ENCODE data around the gene HK1.
"Not testable (repeated sequence)": the region's sequence is repeated elsewhere in the genome, so short reads cannot be mapped to it uniquely, and the experiment has no call there.

The HK1 gene

GRCh38 chr10:69428165-69428564, 149.9 kb downstream of the HK1 start:
- no peak for DNase-seq

- DNase-seq, result no peak
These were observed 155.9 kb downstream of the HK1 start for GRCh38 chr10:69434169-69434568.

- DNase-seq, result no peak
These were observed 156.6 kb downstream of the HK1 start for GRCh38 chr10:69434926-69435325.

GRCh38 chr10:69435966-69436520, 157.7 kb downstream of the HK1 start:
- no peak for DNase-seq

GRCh38 chr10:69437321-69438259, 159.3 kb downstream of the HK1 start:
- no peak for DNase-seq

GRCh38 chr10:69438536-69439349, 160.4 kb downstream of the HK1 start:
- DNase-seq, result no peak

- no peak for DNase-seq
These were observed 161.0 kb downstream of the HK1 start for GRCh38 chr10:69439350-69439739.

GRCh38 chr10:69439813-69440506, 161.7 kb downstream of the HK1 start:
- DNase-seq, result no peak

GRCh38 chr10:69443354-69443753, 165.1 kb downstream of the HK1 start:
- no peak for DNase-seq

GRCh38 chr10:69445041-69445440, 166.7 kb downstream of the HK1 start:
- no peak for DNase-seq

- no peak for DNase-seq
These were observed 167.9 kb downstream of the HK1 start for GRCh38 chr10:69446229-69446628.

GRCh38 chr10:69446650-69447151, 168.4 kb downstream of the HK1 start:
- no peak for DNase-seq

GRCh38 chr10:69449841-69450240, 171.5 kb downstream of the HK1 start:
- peak in 1 of 4 experiments; percentile 5 for DNase-seq

- not testable (repeated sequence) for DNase-seq
These were observed 172.1 kb downstream of the HK1 start for GRCh38 chr10:69450395-69450794.

GRCh38 chr10:69451209-69451783, 173.0 kb downstream of the HK1 start, which contains the start of gene TSPAN15:
Gene TSPAN15 (plus strand): TSS chr10:69451465. CDS start chr10:69451595, 130 bp downstream.
- peak; percentile 30 to 70 (median 57) for DNase-seq
